ENCODE data around the gene INCA1.

The INCA1 gene

GRCh38 chr17:5011928-5012327 lies 14.6 kb upstream of the INCA1 start:
- DNase-seq (ENCODE audit: low read depth in 2 of 2) = no peak

GRCh38 chr17:5003214-5003867 lies 6.0 kb upstream of the INCA1 start:
- no peak for DNase-seq (ENCODE audit: low read depth in 2 of 2)

GRCh38 chr17:5002121-5002788 lies 4.9 kb upstream of the INCA1 start:
- DNase-seq (ENCODE audit: low read depth in 2 of 2) = no peak

- DNase-seq (ENCODE audit: low read depth in 2 of 2) = no peak
These were observed 2.9 kb upstream of the INCA1 start for GRCh38 chr17:5000237-5000639.

GRCh38 chr17:4999430-5000093 lies 2.2 kb upstream of the INCA1 start:
- DNase-seq (ENCODE audit: low read depth in 2 of 2) = no peak

- no peak for DNase-seq (ENCODE audit: low read depth in 2 of 2)
These were observed 1.6 kb upstream of the INCA1 start for GRCh38 chr17:4998732-4999429.

- DNase-seq (ENCODE audit: low read depth in 2 of 2) = no peak
These were observed 857 bp upstream of the INCA1 start for GRCh38 chr17:4998027-4998731.

- DNase-seq (ENCODE audit: low read depth in 2 of 2) = no peak
These were observed 3.2 kb downstream of the INCA1 start for GRCh38 chr17:4994081-4994595.

- DNase-seq (ENCODE audit: low read depth in 2 of 2) = no peak
These were observed 9.4 kb downstream of the INCA1 start for GRCh38 chr17:4987767-4988567.

GRCh38 chr17:4986951-4987766 lies 10.2 kb downstream of the INCA1 start, which contains the start of gene CAMTA2:
TSS of gene CAMTA2 (minus strand) at chr17:4987675. CDS start at chr17:4986222, 1,453 bp downstream.
- DNase-seq (ENCODE audit: low read depth in 2 of 2) = peak; percentile 67 to 85

- DNase-seq (ENCODE audit: low read depth in 2 of 2) = no peak
These were observed 10.9 kb downstream of the INCA1 start for GRCh38 chr17:4986403-4986802.

- DNase-seq (ENCODE audit: low read depth in 2 of 2) = no peak
These were observed 15.0 kb downstream of the INCA1 start for GRCh38 chr17:4982305-4982704.

GRCh38 chr17:4980644-4981216 lies 16.6 kb downstream of the INCA1 start:
- no peak for DNase-seq (ENCODE audit: low read depth in 2 of 2)

- no peak for DNase-seq (ENCODE audit: low read depth in 2 of 2)
These were observed 18.6 kb downstream of the INCA1 start for GRCh38 chr17:4978726-4979125.

GRCh38 chr17:4974115-4974670 lies 23.1 kb downstream of the INCA1 start:
- no peak for DNase-seq (ENCODE audit: low read depth in 2 of 2)

GRCh38 chr17:4973256-4974114 lies 23.8 kb downstream of the INCA1 start:
- no peak for DNase-seq (ENCODE audit: low read depth in 2 of 2)

GRCh38 chr17:4972752-4973151 lies 24.6 kb downstream of the INCA1 start:
- DNase-seq (ENCODE audit: low read depth in 2 of 2) = no peak

GRCh38 chr17:4972322-4972721 lies 25.0 kb downstream of the INCA1 start:
- DNase-seq (ENCODE audit: low read depth in 2 of 2) = no peak
